Uterus (tissue), 4 donors: ENCODE data around the gene STX11. TPM values are rescaled to one million over a fixed set of nuclear protein-coding genes. Genes with fewer than 3 reads are reported as not detected.

Experiments used
- DNase-seq, 2 donors: peaks; one replicate each; pipeline ENCODE4 v3.0.0-alpha.2; 2019 to 2020
- H3K27ac ChIP-seq, 2 donors: fragments of 200-600 bp; sonication (generic); 1 replicate in 1 of 2; 2 replicates in 1 of 2; pipeline ENCODE4 v1.5.1; 2016 to 2018
- H3K27me3 ChIP-seq, 2 donors: fragments of 200-600 bp; sonication (generic); one replicate each; pipeline ENCODE4 v1.5.1; 2018 to 2019; ENCODE audit warnings: control low read depth in 1 of 2
- H3K36me3 ChIP-seq, 2 donors: fragments of 200-600 bp; sonication (generic); one replicate each; pipeline ENCODE4 v1.5.1; 2019; ENCODE audit warnings: control low read depth in 1 of 2
- H3K4me1 ChIP-seq, 2 donors: fragments of 200-600 bp; sonication (generic); one replicate each; pipeline ENCODE4 v1.5.1; 2018 to 2019; ENCODE audit warnings: control low read depth in 1 of 2
- H3K4me3 ChIP-seq, 2 donors: fragments of 200-600 bp; sonication (generic); 1 replicate in 1 of 2; 2 replicates in 1 of 2; pipeline ENCODE4 v1.5.1; 2018 to 2019; ENCODE audit warnings: mild to moderate bottlenecking in 1 of 2
- H3K9me3 ChIP-seq, 2 donors: fragments of 200-600 bp; sonication (generic); one replicate each; pipeline ENCODE4 v1.5.1; 2019; ENCODE audit warnings: control low read depth in 1 of 2
- CTCF ChIP-seq, 4 experiments: fragments of 200-600 bp in 2 of 4; fragments of 450-650 bp in 2 of 4; sonication (generic) in 2 of 4; IDR thresholded peaks; one replicate each; pipeline ENCODE4 v1.5.1; 2016 to 2019; ENCODE audit warnings: antibody characterized with exemption in 4 of 4, mild to moderate bottlenecking in 2 of 4, moderate library complexity in 1 of 4
- POLR2A ChIP-seq, 2 donors: fragments of 450-650 bp; IDR thresholded peaks; one replicate each; pipeline ENCODE4 v1.6.1; 2016; ENCODE audit warnings: antibody characterized with exemption in 2 of 2, mild to moderate bottlenecking in 1 of 2, moderate library complexity in 1 of 2
- intact Hi-C: fragments of 100-400 bp; cut with DNase I; formaldehyde crosslinking; loops from one replicate; pipeline ENCODE4 v1.15.1; 2023; ENCODE audit warnings: low total_unique reads
- total RNA-seq, 4 donors: library from RNA; depleted of rRNA in 3 of 4; stranded (reverse); fragments of >200 nt in 3 of 4; gene quantifications; one replicate each; pipeline versions ENCODE4 v1.1.0 to v1.2.4, GENCODE V29; 2014 to 2023
- donor health status: DM: yes; HTN: yes; CAD: no.

STX11 gene
- total RNA-seq, 4 donors from 2014 or later = 0.77 to 6.2 (median 1.9) TPM

- intact Hi-C loops = loop anchor here (10.0 kb wide), 1 partner anchor 379 kb away; no protein-coding TSS in a partner anchor
Observed at GRCh38 chr6:144106206-144106605, 44.1 kb upstream of the STX11 start.

GRCh38 chr6:144110210-144110609 lies 40.1 kb upstream of the STX11 start:
- Histone ChIP-seq H3K36me3 (no peaks in the 10 kb centered on the region), H3K27ac (no peak overlapping the region), H3K4me1 (no peaks in the 10 kb centered on the region), H3K4me3 (no peak overlapping the region), H3K9me3 (no peaks in the 10 kb centered on the region), H3K27me3 (no peaks in the 10 kb centered on the region)
- no peak for DNase-seq
- intact Hi-C loops = no loop called here
- TF ChIP-seq CTCF (IDR thresholded peaks at IDR 0.05) (no peak), POLR2A (IDR thresholded peaks at IDR 0.05) (no peak)

More at GRCh38 chr6:144106206-144106605, 44.1 kb upstream of the STX11 start:
- Histone ChIP-seq H3K4me3 (no peak overlapping the region), H3K4me1 (no peaks in the 10 kb centered on the region), H3K36me3 (no peaks in the 10 kb centered on the region), H3K27ac (no peak overlapping the region), H3K9me3 (no peaks in the 10 kb centered on the region), H3K27me3 (no peaks in the 10 kb centered on the region)
- TF ChIP-seq POLR2A (IDR thresholded peaks at IDR 0.05) (no peak), CTCF (IDR thresholded peaks at IDR 0.05) (no peak)
- no peak for DNase-seq

DNA sequence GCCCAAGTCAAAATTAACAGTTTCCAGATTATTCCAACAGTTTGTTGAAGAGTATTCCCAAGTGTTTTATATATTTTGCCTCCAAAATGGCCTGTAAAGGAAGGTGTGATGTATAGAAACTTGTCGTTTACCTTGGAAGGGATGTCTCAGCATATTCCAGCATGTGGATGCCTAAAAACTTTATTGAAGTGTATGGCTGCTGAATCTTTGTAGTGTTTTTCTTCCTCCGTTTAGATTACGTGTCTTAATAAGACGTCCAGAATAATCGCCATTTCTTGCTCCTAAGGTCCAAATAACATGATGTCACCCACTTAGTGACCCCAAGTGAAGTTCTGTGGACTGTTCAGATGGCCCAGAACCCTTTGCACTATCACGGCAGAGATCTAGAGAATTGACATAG lies 37.0 kb upstream of the STX11 start:
- no peaks in the 10 kb centered on the region for H3K36me3 ChIP-seq
- H3K4me3 ChIP-seq = no peak overlapping the region
- intact Hi-C loops = no loop called here
- no peaks in the 10 kb centered on the region for H3K9me3 ChIP-seq
- no peaks in the 10 kb centered on the region for H3K4me1 ChIP-seq
- DNase-seq = no peak
- no peak for TF ChIP-seq POLR2A (IDR thresholded peaks at IDR 0.05)
- no peak for TF ChIP-seq CTCF (IDR thresholded peaks at IDR 0.05)
- no peak overlapping the region for H3K27ac ChIP-seq
- no peaks in the 10 kb centered on the region for H3K27me3 ChIP-seq

DNA sequence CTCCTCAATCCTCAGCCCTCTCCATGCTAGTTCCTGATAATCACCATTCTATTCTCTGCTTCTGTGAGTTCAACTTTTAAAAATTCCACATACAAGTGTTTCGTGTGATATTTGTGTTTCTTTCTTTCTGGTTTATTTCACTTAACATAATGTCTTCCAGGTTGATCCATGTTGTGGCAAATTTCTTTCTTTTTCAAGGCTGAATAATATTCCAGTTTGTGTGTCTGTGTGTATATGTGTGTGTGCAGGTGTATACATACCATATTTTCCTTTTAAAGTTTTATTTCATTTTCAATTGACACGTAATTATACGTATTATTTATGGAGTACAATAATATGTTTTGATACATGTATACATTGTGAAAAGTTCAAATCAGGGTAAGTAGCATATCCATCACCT lies 35.1 kb upstream of the STX11 start:
- H3K4me1 ChIP-seq = no peaks in the 10 kb centered on the region
- H3K9me3 ChIP-seq = no peaks in the 10 kb centered on the region
- DNase-seq = no peak
- no peaks in the 10 kb centered on the region for H3K36me3 ChIP-seq
- intact Hi-C loops = no loop called here
- no peak overlapping the region for H3K27ac ChIP-seq
- no peak for TF ChIP-seq POLR2A (IDR thresholded peaks at IDR 0.05)
- TF ChIP-seq CTCF (IDR thresholded peaks at IDR 0.05) = no peak
- H3K4me3 ChIP-seq = no peak overlapping the region
- H3K27me3 ChIP-seq = no peaks in the 10 kb centered on the region

GRCh38 chr6:144119376-144119775 lies 30.9 kb upstream of the STX11 start:
- no peaks in the 10 kb centered on the region for H3K4me1 ChIP-seq
- TF ChIP-seq CTCF (IDR thresholded peaks at IDR 0.05) (no peak), POLR2A (IDR thresholded peaks at IDR 0.05) (no peak)
- H3K4me3 ChIP-seq = no peak overlapping the region
- no peak overlapping the region for H3K27ac ChIP-seq
- no peaks in the 10 kb centered on the region for H3K9me3 ChIP-seq
- intact Hi-C loops = no loop called here
- no peaks in the 10 kb centered on the region for H3K36me3 ChIP-seq
- H3K27me3 ChIP-seq = no peaks in the 10 kb centered on the region
- DNase-seq = no peak
